Endothelial cell of umbilical vein (primary cell): ENCODE data around the gene GATA6.

Experiments
- CTCF ChIP-seq, 2 donors: IDR thresholded peaks; 1 replicate in 1 of 2; 2 replicates in 1 of 2; pipeline ENCODE4 v1.5.1; 2011; ENCODE audit warnings: low read length in 2 of 2, mild to moderate bottlenecking in 2 of 2, moderate library complexity in 2 of 2, control low read depth in 1 of 2, inconsistent platforms in 1 of 2, low read depth in 1 of 2; ENCODE audit not compliant: insufficient read depth in 1 of 2; ENCODE audit errors: extremely low read depth in 1 of 2
- FOS ChIP-seq: IDR thresholded peaks from 2 replicates; pipeline ENCODE4 v1.6.1; 2011; ENCODE audit warnings: mild to moderate bottlenecking, low read length, moderate library complexity, borderline replicate concordance; ENCODE audit not compliant: insufficient read depth
- MAX ChIP-seq: IDR thresholded peaks from 2 replicates; pipeline ENCODE4 v1.6.1; 2011; ENCODE audit not compliant: insufficient read depth, insufficient read length
- POLR2A ChIP-seq: IDR thresholded peaks from 2 replicates; pipeline ENCODE4 v1.6.1; 2012; ENCODE audit warnings: low read depth, mild to moderate bottlenecking, control low read depth, low read length

GRCh38 chr18:22207021-22207758 lies 37.8 kb downstream of the GATA6 start:
- TF ChIP-seq POLR2A = no peak
- TF ChIP-seq CTCF (IDR thresholded peaks at IDR 0.05; ENCODE audit: extremely low read depth in 1 of 2, insufficient read depth in 1 of 2, low read depth in 1 of 2, low read length in 2 of 2) = no peak
- no peak for TF ChIP-seq FOS
- no peak for TF ChIP-seq MAX
